Measurements from ENCODE around the gene USP48. TPM values are rescaled to one million over a fixed set of nuclear protein-coding genes. Genes with fewer than 3 reads are reported as not detected.

Gene USP48
- total and polyA plus RNA-seq, 10 of the 15 experiments (the other 5 are each of a cell fraction or from before 2014, with no cell fraction given), result 21.2 to 115 (median 75.5) TPM

GRCh38 chr1:21648352-21648730 lies 134.6 kb downstream of the USP48 start:
- ChIA-PET RAD21 (ENCODE audit: unreplicated experiment) (interaction anchor here (0.6 kb wide), 1 partner anchor 170 kb away, joined by 3 read pairs; no protein-coding TSS in a partner anchor), POLR2A (no interaction called here), SMC1A (ENCODE audit: uncharacterized antibody, unreplicated experiment) (interaction anchor here (1.7 kb wide), 1 partner anchor 367 kb away, joined by 3 read pairs; no protein-coding TSS in a partner anchor), CTCF (no interaction called here)
- 25% methylated on average over 4 of the region's 4 CpGs for WGBS (ENCODE audit: insufficient coverage, insufficient replicate concordance, low lambda C conversion rate, missing lambda C conversion rate)
- Histone ChIP-seq H3K27ac (ENCODE audit: control insufficient read depth, insufficient read depth) (no peak overlapping the region), H4K20me1 (ENCODE audit: control insufficient read depth, insufficient read depth) (no peaks in the 10 kb centered on the region), H3K79me2 (ENCODE audit: control insufficient read depth, insufficient read depth, low read length) (no peaks in the 10 kb centered on the region), H3K4me1 (ENCODE audit: control insufficient read depth, insufficient read depth, low read length) (0 out of 2 replicates have a peak, but pooled peaks cover 3% of the 10 kb centered on the region), H2AFZ (ENCODE audit: control insufficient read depth, low read depth, low read length) (no peak overlapping the region), H3K9me3 (replicated peaks; ENCODE audit: control insufficient read depth, insufficient read depth, low read length) (no peaks in the 10 kb centered on the region), H3K9ac (ENCODE audit: control insufficient read depth, insufficient read depth, low read length) (no peak overlapping the region), H3K36me3 (ENCODE audit: control insufficient read depth in 2 of 2, insufficient read depth in 2 of 2, low read length in 1 of 2) (no peaks in the 10 kb centered on the region), H3K4me3 (no peak overlapping the region), H3K4me2 (ENCODE audit: control insufficient read depth, insufficient read depth) (no peak overlapping the region), H3K27me3 (replicated peaks in 1 of 2; ENCODE audit: control insufficient read depth in 2 of 2, insufficient read depth in 2 of 2, low read length in 1 of 2) (peaks cover 6 to 13% of the 10 kb centered on the region in 2 experiments)
- ATAC-seq, result no peak
- DNase-seq (ENCODE audit: low read depth, low spot score), result no peak
- in situ Hi-C loops (cut with MboI), result no loop called here
- no peak for FAIRE-seq
- TF ChIP-seq NFXL1 (IDR thresholded peaks at IDR 0.05; ENCODE audit: borderline replicate concordance), result no peak
- TF ChIP-seq ATF2 (IDR thresholded peaks at IDR 0.05; ENCODE audit: low read length), result no peak
- TF ChIP-seq SUPT20H (IDR thresholded peaks at IDR 0.05; ENCODE audit: borderline replicate concordance, control insufficient read depth, low read depth, low read length), result no peak
- TF ChIP-seq USF2 (IDR thresholded peaks at IDR 0.05; ENCODE audit: borderline replicate concordance, low read depth, low read length), result no peak
- no peak for TF ChIP-seq FOXK2 (IDR thresholded peaks at IDR 0.05)
- no peak for TF ChIP-seq ZNF207 (IDR thresholded peaks at IDR 0.05; ENCODE audit: borderline replicate concordance)
- TF ChIP-seq ZBTB11 (CRISPR knock-in tag; IDR thresholded peaks at IDR 0.05), result no peak
- TF ChIP-seq MEF2A (IDR thresholded peaks at IDR 0.05; ENCODE audit: insufficient read depth, low read depth, low read length), result no peak
- no peak for TF ChIP-seq ZBTB33 (IDR thresholded peaks at IDR 0.05)
- no peak for TF ChIP-seq KLF5 (IDR thresholded peaks at IDR 0.05; ENCODE audit: partially characterized antibody)
- TF ChIP-seq POU2F2 (IDR thresholded peaks at IDR 0.05; ENCODE audit: borderline replicate concordance, low read depth, low read length), result no peak
- intact Hi-C loops (cut with micrococcal nuclease; ENCODE audit: unreplicated experiment), result no loop called here
- BruUV-seq (replicated peaks), result no TSS peak

Measured in GM12878 (cell line).